Neural cell (in vitro differentiated cells): ENCODE data around the gene CCDC107.

Source experiments
- EP300 ChIP-seq: fragments of 450-650 bp; conservative IDR thresholded peaks from 2 replicates; pipeline ENCODE4 v1.6.1; 2014; ENCODE audit warnings: antibody characterized with exemption, mild to moderate bottlenecking, moderate library complexity; ENCODE audit not compliant: poor library complexity, severe bottlenecking
- EZH2 ChIP-seq: fragments of 200-600, 300-800 bp; shearing (Covaris generic), sonication (generic); IDR thresholded peaks from 2 replicates; pipeline ENCODE4 v1.6.1; 2014; ENCODE audit warnings: antibody characterized with exemption, low read length, borderline replicate concordance, mild to moderate bottlenecking; ENCODE audit not compliant: insufficient read depth, poor library complexity, severe bottlenecking
- POLR2AphosphoS5 ChIP-seq: IDR thresholded peaks from 2 replicates; pipeline ENCODE4 v1.6.1; 2012
- RAD21 ChIP-seq: fragments of 450-650 bp; conservative IDR thresholded peaks from 2 replicates; pipeline ENCODE4 v1.6.1; 2014; ENCODE audit warnings: antibody characterized with exemption, mild to moderate bottlenecking, moderate library complexity
- SMC3 ChIP-seq: fragments of 450-650 bp; conservative IDR thresholded peaks from 2 replicates; pipeline ENCODE4 v1.6.1; 2014; ENCODE audit warnings: antibody characterized with exemption, mild to moderate bottlenecking, moderate library complexity; ENCODE audit not compliant: poor library complexity
- TAF1 ChIP-seq: IDR thresholded peaks from 2 replicates; pipeline ENCODE4 v1.6.1; 2012; ENCODE audit warnings: low read depth
- TF ChIP-seq, protein P1 (sequence below): fragments of 450-650 bp; IDR thresholded peaks from 2 replicates; pipeline ENCODE4 v1.5.1; 2014; ENCODE audit warnings: antibody characterized with exemption, mild to moderate bottlenecking, moderate library complexity; ENCODE audit not compliant: poor library complexity, severe bottlenecking

DNA sequence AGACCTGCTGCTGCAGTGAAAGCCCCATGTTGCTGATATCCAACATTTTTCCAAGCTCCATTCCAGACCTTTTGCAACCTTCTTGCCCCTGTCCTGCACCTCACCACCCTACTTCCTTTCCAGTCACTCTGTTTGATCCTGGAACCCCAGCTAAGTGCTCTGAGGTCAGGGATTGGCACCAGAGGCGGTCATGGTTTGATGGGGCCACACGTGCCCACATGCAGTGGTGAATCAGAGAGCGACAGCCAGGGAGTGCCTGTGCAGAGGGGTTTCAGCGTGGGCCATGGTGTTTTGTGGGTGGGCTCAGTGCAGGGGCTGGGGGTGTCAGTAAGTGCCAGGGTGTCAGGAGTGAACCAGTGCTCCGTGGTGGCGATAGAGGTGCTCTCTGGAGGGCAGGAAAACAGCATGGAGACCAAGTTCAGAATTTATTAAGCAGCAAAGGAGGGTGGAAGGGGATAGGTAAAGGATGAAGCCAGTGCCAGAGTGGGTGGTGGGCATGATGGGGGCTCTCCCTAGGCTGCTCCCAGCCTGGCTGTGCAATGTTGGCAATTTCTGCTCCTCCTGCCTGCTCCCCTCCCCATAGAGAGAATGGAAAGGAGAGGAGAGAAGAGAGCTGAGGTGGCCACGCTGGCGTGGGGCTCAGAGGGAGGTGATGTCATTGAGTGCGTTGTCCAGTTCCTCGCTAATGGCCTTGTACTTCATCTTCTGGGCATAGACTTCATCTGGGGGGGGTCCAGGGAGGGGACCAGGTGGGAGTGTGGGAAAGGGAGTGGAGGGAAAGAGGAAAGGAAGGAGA lies 24.6 kb downstream of the CCDC107 start:
- TF ChIP-seq, protein P1, sequence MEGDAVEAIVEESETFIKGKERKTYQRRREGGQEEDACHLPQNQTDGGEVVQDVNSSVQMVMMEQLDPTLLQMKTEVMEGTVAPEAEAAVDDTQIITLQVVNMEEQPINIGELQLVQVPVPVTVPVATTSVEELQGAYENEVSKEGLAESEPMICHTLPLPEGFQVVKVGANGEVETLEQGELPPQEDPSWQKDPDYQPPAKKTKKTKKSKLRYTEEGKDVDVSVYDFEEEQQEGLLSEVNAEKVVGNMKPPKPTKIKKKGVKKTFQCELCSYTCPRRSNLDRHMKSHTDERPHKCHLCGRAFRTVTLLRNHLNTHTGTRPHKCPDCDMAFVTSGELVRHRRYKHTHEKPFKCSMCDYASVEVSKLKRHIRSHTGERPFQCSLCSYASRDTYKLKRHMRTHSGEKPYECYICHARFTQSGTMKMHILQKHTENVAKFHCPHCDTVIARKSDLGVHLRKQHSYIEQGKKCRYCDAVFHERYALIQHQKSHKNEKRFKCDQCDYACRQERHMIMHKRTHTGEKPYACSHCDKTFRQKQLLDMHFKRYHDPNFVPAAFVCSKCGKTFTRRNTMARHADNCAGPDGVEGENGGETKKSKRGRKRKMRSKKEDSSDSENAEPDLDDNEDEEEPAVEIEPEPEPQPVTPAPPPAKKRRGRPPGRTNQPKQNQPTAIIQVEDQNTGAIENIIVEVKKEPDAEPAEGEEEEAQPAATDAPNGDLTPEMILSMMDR, result no peak
- TF ChIP-seq POLR2AphosphoS5 (no peak), EP300 (no peak), TAF1 (no peak), EZH2 (no peak), RAD21 (no peak), SMC3 (no peak)
